Mesothelial cell of epicardium (in vitro differentiated cells): ENCODE results near the gene GREB1L. TPM values are rescaled to one million over a fixed set of nuclear protein-coding genes. Genes with fewer than 3 reads are reported as not detected.

ENCODE experiments used
- DNase-seq, 2 experiments: peaks; one replicate each; pipeline ENCODE4 v3.0.0; 2021; ENCODE audit warnings: low spot score in 2 of 2; ENCODE audit not compliant: unreplicated experiment in 2 of 2
- H3K27ac Mint-ChIP-seq: 2 replicates; pipeline ENCODE4 v1.8.0; 2021; ENCODE audit warnings: mixed read lengths
- H3K27me3 Mint-ChIP-seq: 2 replicates; pipeline ENCODE4 v1.8.0; 2021; ENCODE audit warnings: low read depth, mixed read lengths
- H3K36me3 Mint-ChIP-seq: 2 replicates; pipeline ENCODE4 v1.8.0; 2021; ENCODE audit warnings: mixed read lengths
- H3K4me1 Mint-ChIP-seq: 2 replicates; pipeline ENCODE4 v1.8.0; 2021; ENCODE audit warnings: mixed read lengths
- H3K4me3 Mint-ChIP-seq: 2 replicates; pipeline ENCODE4 v1.8.0; 2021; ENCODE audit warnings: mild to moderate bottlenecking, moderate library complexity, mixed read lengths
- H3K9me3 Mint-ChIP-seq: 2 replicates; pipeline ENCODE4 v1.8.0; 2021; ENCODE audit warnings: mixed read lengths
- CTCF ChIP-seq: fragments of 200-600 bp; sonication (generic); IDR thresholded peaks from one replicate; pipeline ENCODE4 v1.5.0; 2021; ENCODE audit warnings: antibody characterized with exemption; ENCODE audit not compliant: unreplicated experiment
- total RNA-seq: library from RNA; stranded (reverse); gene quantifications from 3 replicates; pipeline ENCODE4 v1.2.1, GENCODE V29; 2021

Gene GREB1L
- total RNA-seq, 1 donor from 2014 or later, result 25.5 TPM

DNA sequence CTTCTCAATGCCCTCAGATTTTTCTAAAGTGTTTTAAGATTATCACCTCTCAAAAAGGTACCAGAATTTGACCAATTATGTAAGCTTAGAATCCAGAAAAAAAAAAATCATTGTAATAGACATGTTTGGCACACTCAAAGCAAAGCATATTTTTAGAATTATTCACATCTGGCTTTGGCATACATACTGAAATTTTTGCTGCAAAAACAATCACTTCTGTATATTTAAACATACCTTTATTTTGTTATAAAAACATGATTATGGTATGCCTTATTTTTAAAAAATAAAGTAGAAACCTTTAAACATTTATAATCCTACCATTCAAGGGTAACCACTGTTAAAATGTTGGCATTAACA lies 215.1 kb downstream of the GREB1L start:
- Mint-ChIP-seq H3K9me3 (no peaks in the 10 kb centered on the region), H3K36me3 (peaks cover 25% of the 10 kb centered on the region), H3K4me3 (no peak overlapping the region), H3K4me1 (peaks cover 14% of the 10 kb centered on the region), H3K27ac (no peak overlapping the region), H3K27me3 (no peaks in the 10 kb centered on the region)
- DNase-seq, result no peak
- no peak for TF ChIP-seq CTCF

DNA sequence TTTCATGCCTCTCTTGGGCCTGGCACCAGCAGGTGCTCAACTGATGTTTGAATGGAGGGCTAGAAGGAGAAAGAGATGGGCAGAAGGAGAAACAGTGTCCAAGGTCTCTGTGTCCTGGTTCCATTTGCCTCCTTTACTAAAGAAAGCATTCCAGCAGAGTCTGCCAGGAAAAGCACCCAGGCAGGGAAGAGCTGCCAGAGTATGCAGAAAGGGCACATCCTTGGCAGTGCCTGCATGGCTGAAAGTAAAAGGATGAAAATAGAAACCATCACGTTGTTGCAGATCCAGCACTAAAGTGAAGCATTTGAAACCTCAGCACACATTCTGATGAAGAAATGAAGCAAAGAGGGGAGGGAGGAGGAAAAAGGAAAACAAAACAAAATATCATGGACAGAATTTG lies 216.3 kb downstream of the GREB1L start:
- Mint-ChIP-seq H3K36me3 (peaks cover 28% of the 10 kb centered on the region), H3K4me3 (no peak overlapping the region), H3K9me3 (no peaks in the 10 kb centered on the region), H3K27me3 (no peaks in the 10 kb centered on the region), H3K4me1 (peaks cover 3% of the 10 kb centered on the region), H3K27ac (no peak overlapping the region)
- no peak for DNase-seq
- TF ChIP-seq CTCF, result no peak

DNA sequence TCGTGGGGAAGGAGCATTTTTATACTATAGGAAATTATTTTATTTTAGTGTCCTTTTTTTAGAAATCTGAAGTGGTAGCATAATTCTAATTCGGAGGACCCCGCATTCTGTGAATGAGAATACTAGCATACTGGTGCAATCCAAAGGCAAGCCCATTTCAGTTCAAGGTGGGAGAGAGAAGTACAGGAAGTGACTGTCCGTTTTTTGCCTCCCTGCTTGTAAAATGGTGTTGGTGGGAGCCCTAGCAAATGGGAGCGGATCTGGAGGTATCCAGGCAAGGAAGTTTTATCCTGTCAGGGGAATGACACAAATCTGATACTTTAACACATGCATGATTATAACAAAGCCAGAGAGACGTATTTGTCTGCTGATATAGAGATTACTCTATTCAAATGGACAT lies 216.8 kb downstream of the GREB1L start:
- TF ChIP-seq CTCF, result no peak
- peaks cover 28% of the 10 kb centered on the region for H3K36me3 Mint-ChIP-seq
- no peak overlapping the region for H3K27ac Mint-ChIP-seq
- H3K4me3 Mint-ChIP-seq, result no peak overlapping the region
- no peak for DNase-seq
- H3K4me1 Mint-ChIP-seq, result no peaks in the 10 kb centered on the region
- no peaks in the 10 kb centered on the region for H3K27me3 Mint-ChIP-seq
- H3K9me3 Mint-ChIP-seq, result no peaks in the 10 kb centered on the region

- no peak overlapping the region for H3K4me3 Mint-ChIP-seq
- TF ChIP-seq CTCF, result no peak
- H3K9me3 Mint-ChIP-seq, result no peaks in the 10 kb centered on the region
Observed at GRCh38 chr18:21459706-21460286, 217.8 kb downstream of the GREB1L start.

GRCh38 chr18:21461460-21461859 lies 219.4 kb downstream of the GREB1L start:
- no peaks in the 10 kb centered on the region for H3K4me1 Mint-ChIP-seq
- no peaks in the 10 kb centered on the region for H3K9me3 Mint-ChIP-seq
- no peaks in the 10 kb centered on the region for H3K27me3 Mint-ChIP-seq
- no peak overlapping the region for H3K4me3 Mint-ChIP-seq
- H3K36me3 Mint-ChIP-seq, result peaks cover 20% of the 10 kb centered on the region
- H3K27ac Mint-ChIP-seq, result no peak overlapping the region
- no peak for DNase-seq
- no peak for TF ChIP-seq CTCF

More at GRCh38 chr18:21459706-21460286, 217.8 kb downstream of the GREB1L start:
- H3K36me3 Mint-ChIP-seq, result peaks cover 23% of the 10 kb centered on the region
- H3K27ac Mint-ChIP-seq, result no peak overlapping the region
- H3K27me3 Mint-ChIP-seq, result no peaks in the 10 kb centered on the region
- DNase-seq, result no peak
- H3K4me1 Mint-ChIP-seq, result no peaks in the 10 kb centered on the region

DNA sequence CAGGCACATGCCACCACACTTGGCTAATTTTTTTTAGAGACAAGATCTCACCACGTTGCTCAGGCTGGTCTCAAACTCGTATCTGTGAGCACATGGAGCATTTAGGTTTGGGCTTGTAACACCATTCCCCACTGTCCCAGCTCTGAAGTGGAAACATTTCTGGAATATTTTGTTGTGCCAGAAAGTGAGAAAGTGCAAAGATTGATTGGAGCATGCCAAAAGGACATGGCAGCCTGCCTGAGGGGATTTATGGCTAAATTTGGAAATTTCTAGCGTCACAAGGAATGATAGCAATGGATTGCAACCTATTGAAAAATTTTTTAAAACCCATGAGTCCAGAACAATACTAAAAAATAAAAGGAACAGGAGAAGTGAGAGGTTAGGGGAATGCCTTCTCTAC lies 221.7 kb downstream of the GREB1L start:
- Mint-ChIP-seq H3K4me3 (no peak overlapping the region), H3K9me3 (no peaks in the 10 kb centered on the region), H3K27me3 (no peaks in the 10 kb centered on the region), H3K4me1 (no peaks in the 10 kb centered on the region), H3K36me3 (peaks cover 25% of the 10 kb centered on the region), H3K27ac (no peak overlapping the region)
- TF ChIP-seq CTCF, result no peak
- no peak for DNase-seq
